Activated CD8-positive, alpha-beta memory T cell treated with anti-CD3 and anti-CD28 coated beads for 1 hour (primary cell): ENCODE data around the gene CHCHD6.

ENCODE experiments used
- DNase-seq, 2 donors: peaks; one replicate each; pipeline ENCODE4 v3.0.0-alpha.2; 2020; ENCODE audit warnings: low read depth in 1 of 2; ENCODE audit errors: extremely low read depth in 1 of 2

The CHCHD6 gene

GRCh38 chr3:126699011-126699410 is 5.0 kb upstream of the CHCHD6 start:
- no peak for DNase-seq

DNA sequence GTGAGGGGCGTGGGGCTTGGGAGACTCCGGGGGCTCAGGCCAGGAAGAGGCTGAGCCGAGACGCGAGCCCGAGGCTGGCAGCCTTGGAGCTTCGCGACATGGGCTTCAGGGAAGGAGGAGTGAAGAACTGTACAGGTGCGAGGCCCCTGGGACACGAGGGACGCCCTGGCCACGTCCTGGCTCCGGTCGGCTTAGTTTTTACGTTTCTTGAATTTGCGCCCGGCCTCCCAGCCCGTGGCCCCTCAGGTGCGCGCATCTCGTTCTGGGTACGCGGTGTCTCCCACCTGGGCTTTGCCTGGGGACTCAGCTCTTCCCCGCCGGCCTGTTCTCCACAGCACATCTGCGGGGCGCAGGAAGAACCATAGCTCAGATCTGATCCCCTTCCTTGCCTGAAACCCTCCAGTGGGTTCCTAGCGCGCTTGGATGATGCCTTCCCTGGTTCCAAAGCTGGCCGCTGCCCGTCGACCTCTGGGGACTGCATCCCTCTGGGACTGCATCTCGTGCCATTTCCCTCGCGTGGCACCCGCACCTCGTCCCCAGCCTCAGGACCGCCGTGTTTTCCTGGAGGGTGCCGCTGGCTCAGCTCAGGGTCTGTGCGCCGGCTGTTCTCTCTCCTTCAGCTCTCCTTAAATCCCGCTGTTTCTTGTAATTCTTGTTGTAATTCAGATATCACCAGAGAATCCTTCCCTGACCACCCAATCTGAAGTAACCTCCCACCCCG is 614 bp downstream of the CHCHD6 start:
- no peak for DNase-seq

DNA sequence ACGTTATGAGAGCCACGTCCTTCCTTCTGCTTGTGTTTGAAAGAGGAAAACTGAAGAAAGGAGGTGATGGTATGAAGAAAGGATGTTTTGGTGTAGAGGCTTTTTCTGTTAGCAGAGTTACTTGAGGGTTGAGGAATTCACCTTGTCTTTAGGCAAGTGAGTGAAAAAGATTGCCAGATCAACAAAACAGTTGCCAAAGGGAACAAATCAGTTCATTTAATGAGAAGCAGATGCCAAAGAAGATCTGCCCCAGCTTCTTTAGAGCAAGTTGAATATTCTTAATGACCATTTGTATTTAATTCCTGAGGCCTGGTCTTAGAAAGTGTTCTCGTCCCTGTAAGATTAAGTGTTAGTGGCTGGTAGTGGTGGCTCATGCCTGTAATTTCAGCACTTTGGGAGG is 2.6 kb downstream of the CHCHD6 start:
- DNase-seq = no peak

DNA sequence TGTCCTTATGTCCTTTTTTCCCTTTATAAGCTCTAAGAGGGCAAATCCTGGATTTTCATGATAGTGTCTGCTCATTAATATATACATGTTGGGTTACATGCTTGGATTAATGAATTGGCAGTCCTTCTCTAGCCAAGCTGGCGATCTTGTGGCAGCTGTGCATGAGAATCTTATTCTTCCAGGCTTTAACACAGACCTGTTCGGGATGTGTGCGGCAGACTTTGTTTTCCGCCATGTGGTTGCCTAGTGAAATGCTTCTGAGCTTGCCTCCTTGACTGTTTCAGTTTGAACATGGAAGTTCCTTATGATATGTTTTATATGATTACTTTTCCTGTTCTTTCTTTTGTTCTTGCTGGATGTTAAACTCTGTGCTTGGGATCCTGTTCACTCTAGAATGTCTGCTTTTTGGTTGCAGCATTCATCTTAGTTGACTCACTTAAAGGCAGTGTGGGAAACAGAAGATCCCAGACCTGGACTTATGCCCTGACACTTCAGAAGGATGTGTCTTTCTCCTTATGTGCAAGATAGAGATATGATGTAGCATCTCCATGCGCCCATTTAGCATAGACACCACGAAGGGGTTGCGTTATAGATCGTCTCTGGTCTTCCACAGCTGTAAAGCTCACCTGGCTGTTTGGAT is 7.2 kb downstream of the CHCHD6 start:
- DNase-seq = no peak

- DNase-seq = no peak
Measured at GRCh38 chr3:126713199-126713598, 9.2 kb downstream of the CHCHD6 start.

GRCh38 chr3:126714276-126714900 is 10.3 kb downstream of the CHCHD6 start:
- no peak for DNase-seq

GRCh38 chr3:126714921-126715320 is 10.9 kb downstream of the CHCHD6 start:
- no peak for DNase-seq

DNA sequence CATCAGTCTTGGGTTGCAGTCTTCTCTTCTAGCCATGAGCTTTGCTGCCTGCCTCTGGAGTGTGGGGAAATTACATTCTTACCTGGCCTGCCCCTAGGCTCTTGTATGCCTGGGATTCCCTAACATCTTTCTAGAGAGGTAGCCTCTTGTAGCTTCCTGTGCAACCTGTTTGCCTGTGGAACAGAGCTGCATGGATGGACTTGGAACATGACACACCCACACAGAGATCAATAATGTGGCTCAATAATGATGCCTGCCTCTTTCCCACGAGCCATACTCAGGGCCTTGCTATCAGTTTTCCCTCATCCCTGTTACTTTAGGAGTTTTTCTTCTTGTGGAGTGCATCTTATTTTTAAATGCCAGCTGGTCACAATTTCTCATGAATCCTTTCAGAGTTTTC is 11.4 kb downstream of the CHCHD6 start:
- DNase-seq = no peak

DNA sequence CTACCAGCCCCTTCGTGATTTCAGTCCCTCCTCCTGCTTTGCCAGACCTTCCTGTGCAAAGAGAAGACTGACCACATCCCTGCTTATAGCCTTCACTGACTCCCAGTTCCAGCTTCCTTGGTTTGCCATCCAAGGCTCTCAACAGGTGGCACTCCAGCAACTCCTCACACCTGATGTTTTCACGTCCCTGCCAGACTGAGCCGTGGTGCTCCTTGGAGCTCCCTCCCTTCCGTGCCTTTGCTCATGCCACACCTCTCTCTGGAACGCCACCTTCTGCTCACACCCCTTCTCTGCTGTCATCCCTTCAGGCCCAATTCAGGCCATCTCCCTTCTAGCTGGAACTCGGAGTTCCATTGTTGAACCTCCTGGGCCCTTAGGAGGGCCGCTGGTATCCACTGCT is 12.0 kb downstream of the CHCHD6 start:
- DNase-seq = no peak

DNA sequence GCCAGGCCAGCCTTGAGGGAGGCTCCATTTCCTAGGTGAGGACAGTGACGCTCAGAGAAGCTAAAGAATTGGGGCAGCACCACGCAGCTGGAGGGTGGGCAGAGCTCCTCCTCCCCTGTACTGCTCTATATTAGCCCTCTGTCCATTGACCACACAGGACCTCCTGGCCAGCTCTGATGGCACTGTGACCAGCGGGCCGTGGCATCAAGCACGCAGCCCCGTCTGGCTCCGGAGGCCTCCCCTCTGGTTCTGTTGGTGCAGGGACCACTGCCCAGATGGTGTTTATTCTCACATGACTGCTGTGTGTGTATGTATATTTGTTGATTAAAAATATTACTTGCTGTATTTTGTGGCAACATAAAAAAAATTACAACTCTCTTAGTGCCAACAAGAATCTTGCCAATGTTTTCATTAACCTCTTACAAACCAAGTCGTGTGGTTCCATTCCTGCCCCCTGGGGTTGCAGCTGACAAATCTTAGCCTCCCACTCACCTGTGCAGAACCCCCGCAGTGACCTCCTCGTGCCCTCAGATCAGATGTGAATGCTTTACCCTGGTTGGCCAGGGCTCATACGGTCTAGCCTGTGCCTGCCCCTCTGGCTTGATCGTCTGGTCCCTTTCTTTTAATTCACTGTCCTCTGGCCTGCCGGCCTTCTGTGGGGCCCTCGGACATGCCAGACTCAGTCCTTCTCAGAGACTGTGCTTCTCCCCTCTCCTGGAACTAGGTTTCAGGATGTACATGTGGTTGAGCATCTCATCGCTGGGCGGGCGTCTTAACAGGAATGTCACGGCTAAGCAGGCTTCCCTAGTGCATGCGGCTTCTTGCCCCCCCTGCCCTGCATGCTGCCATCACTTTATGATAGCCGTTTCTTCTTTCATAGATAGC is 14.8 kb downstream of the CHCHD6 start:
- DNase-seq = no peak

- DNase-seq = no peak
Measured at GRCh38 chr3:126720596-126720995, 16.6 kb downstream of the CHCHD6 start.

- DNase-seq = no peak
Measured at GRCh38 chr3:126721246-126721645, 17.2 kb downstream of the CHCHD6 start.

- no peak for DNase-seq
Measured at GRCh38 chr3:126723237-126723636, 19.2 kb downstream of the CHCHD6 start.

DNA sequence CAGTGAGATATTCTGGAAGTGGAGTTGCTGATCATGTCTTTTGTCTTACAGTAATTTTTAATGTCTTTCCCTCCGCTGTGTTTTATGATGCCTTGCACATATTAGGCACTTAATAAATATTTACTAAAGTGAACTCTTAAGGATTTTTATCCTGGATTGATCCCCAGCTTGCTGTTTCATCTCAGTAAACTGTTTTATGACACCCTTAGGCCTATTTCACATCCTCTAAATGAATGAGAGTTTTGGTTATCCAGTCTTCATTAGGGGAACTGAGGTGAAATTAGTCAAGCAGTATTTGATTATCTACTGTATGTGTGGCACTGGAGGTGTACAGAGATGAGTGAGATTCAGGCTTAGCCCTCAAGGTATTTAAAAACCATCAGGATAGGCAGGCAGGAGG is 19.8 kb downstream of the CHCHD6 start:
- no peak for DNase-seq

DNA sequence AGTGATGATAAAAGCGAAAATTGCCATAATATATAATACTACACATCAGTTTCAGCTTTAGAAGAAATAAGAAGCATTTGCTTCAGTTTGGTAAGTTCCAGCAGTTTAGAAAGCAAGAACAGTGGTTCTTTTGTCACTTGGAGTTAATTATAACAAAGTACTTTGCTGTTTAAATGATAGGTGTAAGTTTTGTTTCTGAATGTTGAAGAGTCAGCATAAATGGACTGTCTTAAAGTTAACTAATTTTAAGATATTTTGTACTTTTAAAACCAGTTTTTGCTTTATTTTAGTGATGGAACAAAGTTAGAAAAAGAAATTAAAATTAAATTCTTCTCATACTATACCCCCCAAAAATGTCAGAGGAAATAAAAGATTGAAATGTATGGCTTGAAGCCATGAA is 24.6 kb downstream of the CHCHD6 start:
- no peak for DNase-seq

- no peak for DNase-seq
Measured at GRCh38 chr3:126730376-126730775, 26.3 kb downstream of the CHCHD6 start.

DNA sequence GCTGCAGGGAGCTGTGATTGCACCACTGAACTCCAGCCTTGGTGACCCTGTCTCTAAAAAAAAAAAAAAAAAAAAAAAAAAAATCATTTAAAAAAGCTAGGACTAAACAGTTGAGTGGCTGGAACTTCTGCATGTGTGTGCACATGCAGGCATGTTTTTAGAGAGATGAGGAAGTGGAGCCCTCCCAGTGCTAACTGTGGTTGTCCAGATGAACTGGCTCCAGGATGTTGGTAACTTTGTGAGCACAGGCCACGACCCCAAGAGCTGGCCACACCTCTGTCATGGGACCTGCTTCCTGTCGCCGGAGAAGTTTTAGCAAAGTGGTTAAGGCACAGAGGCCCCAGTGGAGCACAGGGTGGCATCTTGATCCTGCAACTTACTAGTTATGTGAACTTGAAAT is 27.0 kb downstream of the CHCHD6 start:
- no peak for DNase-seq

- no peak for DNase-seq
Measured at GRCh38 chr3:126732281-126733060, 28.4 kb downstream of the CHCHD6 start.

DNA sequence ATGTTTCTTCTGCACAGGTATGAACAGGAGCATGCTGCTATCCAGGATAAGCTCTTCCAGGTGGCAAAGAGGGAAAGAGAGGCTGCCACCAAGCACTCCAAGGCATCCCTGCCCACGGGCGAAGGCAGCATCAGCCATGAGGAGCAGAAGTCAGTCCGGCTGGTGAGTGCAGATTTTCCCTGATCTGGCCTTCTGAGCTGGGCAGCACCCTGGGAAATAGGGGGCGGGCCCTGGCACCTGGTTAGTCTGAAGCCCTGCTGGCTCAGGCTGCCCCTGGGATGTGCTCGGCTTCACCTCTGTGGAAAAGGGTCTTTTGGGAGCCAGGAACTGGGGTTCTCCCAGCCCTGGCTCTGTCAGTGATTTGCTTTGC is 29.0 kb downstream of the CHCHD6 start:
- no peak for DNase-seq

DNA sequence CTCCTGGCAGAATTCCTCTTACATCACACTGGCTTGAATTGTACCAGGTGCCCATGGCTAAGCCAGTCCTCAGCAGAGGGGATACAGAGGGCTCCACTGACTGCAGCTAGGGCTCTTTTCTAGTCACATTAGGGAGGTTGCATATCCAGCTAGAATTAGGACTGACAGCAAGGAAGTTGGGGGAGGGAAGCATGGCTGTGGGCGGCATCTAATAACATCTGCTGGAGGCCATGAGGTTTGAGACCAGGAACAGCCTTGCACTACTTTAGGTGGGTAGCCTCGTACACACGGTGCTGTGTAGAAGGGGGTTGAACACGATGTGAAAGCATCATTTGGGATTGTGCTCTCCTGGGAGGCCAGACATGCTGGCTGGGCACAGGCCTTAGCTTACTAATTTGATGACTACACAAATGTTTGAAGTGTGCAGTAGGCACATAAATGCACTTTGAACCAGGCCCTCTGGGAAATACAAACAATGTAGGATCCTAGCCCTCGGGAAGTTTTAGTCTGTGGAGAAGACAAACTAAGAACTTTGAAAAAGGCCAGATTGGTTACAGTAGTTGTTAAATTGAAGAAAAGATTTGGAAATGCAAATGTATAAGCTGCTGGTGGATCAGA is 30.2 kb downstream of the CHCHD6 start:
- no peak for DNase-seq
